Naive thymus-derived CD8-positive, alpha-beta T cell (primary cell): Measurements from ENCODE around the gene MICAL2. TPM values are rescaled to one million over a fixed set of nuclear protein-coding genes. Genes with fewer than 3 reads are reported as not detected.
A peak's percentile ranks its signal among the peaks of the same experiment; 100 is the strongest.

Experiments
- ATAC-seq, 2 donors: fragments of 150-1000 bp; cut with Tn5 transposase in 1 of 2; sonication (Bioruptor Pico), chemical (Tn5 transposase) in 1 of 2; 1 replicate in 1 of 2; 2 replicates in 1 of 2; pipeline ENCODE4 v1.10.0; 2021; ENCODE audit warnings: mild to moderate bottlenecking in 2 of 2, moderate library complexity in 2 of 2
- POLR2A ChIA-PET: fragments of 350-600 bp; sonication (Branson Sonifier 250); formaldehyde crosslinking; loops from one replicate; lab custom pipeline; 2021; ENCODE audit warnings: antibody characterized with exemption; lab: Charles Lee
- DNase-seq, 10 donors: peaks; one replicate each; pipeline versions ENCODE4 v3.0.0 to v3.0.0-alpha.2; 2020 to 2022
- H3K27ac Mint-ChIP-seq, 10 donors: one replicate each; pipeline ENCODE4 v1.8.0; 2020 to 2022; ENCODE audit warnings: mild to moderate bottlenecking in 10 of 10, mixed read lengths in 10 of 10, moderate library complexity in 4 of 10, inconsistent platforms in 1 of 10
- H3K27me3 Mint-ChIP-seq, 5 donors: one replicate each; pipeline ENCODE4 v1.8.0; 2021 to 2022; ENCODE audit warnings: mixed read lengths in 5 of 5
- H3K36me3 Mint-ChIP-seq, 3 donors: one replicate each; pipeline ENCODE4 v1.8.0; 2020 to 2022; ENCODE audit warnings: mixed read lengths in 3 of 3, mild to moderate bottlenecking in 2 of 3, inconsistent platforms in 1 of 3
- H3K4me1 Mint-ChIP-seq, 4 donors: one replicate each; pipeline ENCODE4 v1.8.0; 2021 to 2022; ENCODE audit warnings: mixed read lengths in 4 of 4
- H3K4me3 Mint-ChIP-seq, 10 donors: one replicate each; pipeline ENCODE4 v1.8.0; 2020 to 2022; ENCODE audit warnings: mild to moderate bottlenecking in 10 of 10, mixed read lengths in 10 of 10, moderate library complexity in 6 of 10, inconsistent platforms in 1 of 10
- H3K9me3 Mint-ChIP-seq, 9 donors: one replicate each; pipeline ENCODE4 v1.8.0; 2020 to 2022; ENCODE audit warnings: mixed read lengths in 9 of 9, mild to moderate bottlenecking in 3 of 9, inconsistent platforms in 1 of 9, moderate library complexity in 1 of 9
- polyA plus RNA-seq, 3 donors: library from polyadenylated mRNA; unstranded; fragments of 300-500 nt; fragmentation: Illumina TruSeq; gene quantifications; one replicate each; pipeline ENCODE4 v1.2.3, GENCODE V29; 2021
- total RNA-seq, 8 experiments: library from RNA in 2 of 8; stranded (reverse) in 2 of 8; gene quantifications; one replicate each; pipeline ENCODE4 v1.2.3 and lab custom pipeline; 2021 to 2026

MICAL2 gene
- total and polyA plus RNA-seq, 5 experiments from 2014 or later = 2.3 to 12.3 (median 5.0) TPM

GRCh38 chr11:12091956-12092558 is 18.3 kb upstream of the MICAL2 start:
- POLR2A ChIA-PET = no interaction called here
- Mint-ChIP-seq H3K27me3 (no peaks in the 10 kb centered on the region), H3K27ac (peak overlapping the region in 6 of 10 donors; percentile 7 to 83 (median 58)), H3K36me3 (no peaks in the 10 kb centered on the region), H3K4me1 (peaks cover 28 to 55% (median 44%) of the 10 kb centered on the region in 4 donors), H3K4me3 (no peak overlapping the region), H3K9me3 (no peaks in the 10 kb centered on the region)
- ATAC-seq (no peak), DNase-seq (no peak)

- ATAC-seq = no peak
- Mint-ChIP-seq H3K27me3 (no peaks in the 10 kb centered on the region), H3K4me1 (peaks cover 23 to 49% (median 37%) of the 10 kb centered on the region in 4 donors), H3K36me3 (no peaks in the 10 kb centered on the region), H3K27ac (no peak overlapping the region), H3K4me3 (no peak overlapping the region), H3K9me3 (no peaks in the 10 kb centered on the region)
- POLR2A ChIA-PET = no interaction called here
- DNase-seq = no peak
Measured at GRCh38 chr11:12092714-12093113, 17.7 kb upstream of the MICAL2 start.

GRCh38 chr11:12094872-12095800 is 15.3 kb upstream of the MICAL2 start:
- H3K27ac Mint-ChIP-seq = peak overlapping the region in 2 of 10 donors; percentile 31 to 47

GRCh38 chr11:12097219-12097618 is 13.2 kb upstream of the MICAL2 start:
- peak overlapping the region in 1 of 10 donors; percentile 11 for H3K27ac Mint-ChIP-seq
- POLR2A ChIA-PET = no interaction called here

More at GRCh38 chr11:12094872-12095800, 15.3 kb upstream of the MICAL2 start:
- H3K36me3 Mint-ChIP-seq = no peaks in the 10 kb centered on the region
- no peak for ATAC-seq
- H3K9me3 Mint-ChIP-seq = no peaks in the 10 kb centered on the region
- peaks cover 14 to 40% (median 20%) of the 10 kb centered on the region in 4 donors for H3K4me1 Mint-ChIP-seq
- H3K4me3 Mint-ChIP-seq = no peak overlapping the region
- POLR2A ChIA-PET = no interaction called here
- H3K27me3 Mint-ChIP-seq = peaks cover 0 to 7% (median 0%) of the 10 kb centered on the region in 5 donors
- DNase-seq = no peak

GRCh38 chr11:12098601-12099000 is 11.8 kb upstream of the MICAL2 start:
- Mint-ChIP-seq H3K27ac (no peak overlapping the region), H3K36me3 (no peaks in the 10 kb centered on the region), H3K27me3 (peaks cover 3 to 7% (median 5%) of the 10 kb centered on the region in 5 donors), H3K4me1 (peaks cover 0 to 22% (median 7%) of the 10 kb centered on the region in 4 donors), H3K4me3 (no peak overlapping the region), H3K9me3 (no peaks in the 10 kb centered on the region)
- ATAC-seq (no peak), DNase-seq (no peak)
- POLR2A ChIA-PET = no interaction called here

More at GRCh38 chr11:12097219-12097618, 13.2 kb upstream of the MICAL2 start:
- ATAC-seq (no peak), DNase-seq (no peak)
- Mint-ChIP-seq H3K4me3 (no peak overlapping the region), H3K9me3 (no peaks in the 10 kb centered on the region), H3K36me3 (no peaks in the 10 kb centered on the region), H3K4me1 (peaks cover 0 to 22% (median 8%) of the 10 kb centered on the region in 4 donors), H3K27me3 (peaks cover 0 to 7% (median 5%) of the 10 kb centered on the region in 5 donors)

- no peak for ATAC-seq
- Mint-ChIP-seq H3K4me3 (no peak overlapping the region), H3K36me3 (no peaks in the 10 kb centered on the region), H3K4me1 (peaks cover 0 to 18% (median 6%) of the 10 kb centered on the region in 4 donors), H3K27me3 (peaks cover 3 to 7% (median 5%) of the 10 kb centered on the region in 5 donors), H3K9me3 (no peaks in the 10 kb centered on the region), H3K27ac (no peak overlapping the region)
- DNase-seq = no peak
- POLR2A ChIA-PET = no interaction called here
Measured at GRCh38 chr11:12099132-12099873, 11.1 kb upstream of the MICAL2 start.

- Mint-ChIP-seq H3K27me3 (peaks cover 3 to 7% (median 5%) of the 10 kb centered on the region in 5 donors), H3K27ac (no peak overlapping the region), H3K36me3 (no peaks in the 10 kb centered on the region), H3K4me3 (no peak overlapping the region), H3K9me3 (no peaks in the 10 kb centered on the region), H3K4me1 (peaks cover 0 to 15% (median 4%) of the 10 kb centered on the region in 4 donors)
- no peak for DNase-seq
- POLR2A ChIA-PET = no interaction called here
- no peak for ATAC-seq
Measured at GRCh38 chr11:12100429-12100828, 10.0 kb upstream of the MICAL2 start.

GRCh38 chr11:12100841-12101242 is 9.5 kb upstream of the MICAL2 start:
- peaks cover 0 to 18% (median 3%) of the 10 kb centered on the region in 4 donors for H3K4me1 Mint-ChIP-seq
- H3K9me3 Mint-ChIP-seq = no peaks in the 10 kb centered on the region
- no peaks in the 10 kb centered on the region for H3K36me3 Mint-ChIP-seq
- peak overlapping the region in 2 of 10 donors; percentile 21 to 23 for H3K27ac Mint-ChIP-seq
- POLR2A ChIA-PET = no interaction called here
- DNase-seq (no peak), ATAC-seq (no peak)
- H3K4me3 Mint-ChIP-seq = no peak overlapping the region
- H3K27me3 Mint-ChIP-seq = peaks cover 3 to 7% (median 5%) of the 10 kb centered on the region in 5 donors

GRCh38 chr11:12101318-12101717 is 9.1 kb upstream of the MICAL2 start:
- Mint-ChIP-seq H3K27me3 (peaks cover 3 to 7% (median 5%) of the 10 kb centered on the region in 5 donors), H3K4me1 (peaks cover 0 to 19% (median 4%) of the 10 kb centered on the region in 4 donors), H3K4me3 (no peak overlapping the region), H3K36me3 (no peaks in the 10 kb centered on the region), H3K9me3 (no peaks in the 10 kb centered on the region), H3K27ac (no peak overlapping the region)
- ATAC-seq = no peak
- no peak for DNase-seq
- POLR2A ChIA-PET = interaction anchor here (1.2 kb wide), 1 partner anchor 11 kb away, joined by 3 read pairs; no protein-coding TSS in a partner anchor

- H3K4me1 Mint-ChIP-seq = peaks cover 0 to 21% (median 4%) of the 10 kb centered on the region in 4 donors
- peaks cover 3 to 7% (median 5%) of the 10 kb centered on the region in 5 donors for H3K27me3 Mint-ChIP-seq
- no peak for DNase-seq
- no peaks in the 10 kb centered on the region for H3K36me3 Mint-ChIP-seq
- no peak overlapping the region for H3K4me3 Mint-ChIP-seq
- H3K27ac Mint-ChIP-seq = no peak overlapping the region
- POLR2A ChIA-PET = interaction anchor here (1.2 kb wide), 1 partner anchor 13 kb away, joined by 3 read pairs; no protein-coding TSS in a partner anchor
- H3K9me3 Mint-ChIP-seq = no peaks in the 10 kb centered on the region
- no peak for ATAC-seq
Measured at GRCh38 chr11:12102588-12103410, 7.6 kb upstream of the MICAL2 start.

- POLR2A ChIA-PET = no interaction called here
- Mint-ChIP-seq H3K27me3 (peaks cover under 1 to 7% (median 3%) of the 10 kb centered on the region in 5 donors), H3K27ac (no peak overlapping the region), H3K9me3 (no peaks in the 10 kb centered on the region), H3K36me3 (no peaks in the 10 kb centered on the region), H3K4me3 (no peak overlapping the region), H3K4me1 (peaks cover 0 to 21% (median 2%) of the 10 kb centered on the region in 4 donors)
- DNase-seq (no peak), ATAC-seq (no peak)
Measured at GRCh38 chr11:12103411-12104225, 6.8 kb upstream of the MICAL2 start.
